Right lobe of liver (tissue), 4 donors: Measurements from ENCODE around the gene SLC2A4.

ENCODE experiments used
- CTCF ChIP-seq, 4 donors: fragments of 200-600 bp in 3 of 4; fragments of 450-650 bp in 1 of 4; IDR thresholded peaks; one replicate each; pipeline versions ENCODE4 v1.5.1 to v1.8.0; 2016 to 2022; ENCODE audit warnings: antibody characterized with exemption in 4 of 4, mild to moderate bottlenecking in 2 of 4
- POLR2A ChIP-seq: fragments of 450-650 bp; IDR thresholded peaks from one replicate; pipeline ENCODE4 v1.6.1; 2017; ENCODE audit warnings: antibody characterized with exemption, mild to moderate bottlenecking
- donor health status: DM: no; HTN: no; CAD: no.
- donor health status: DM: no; HTN: no; CAD: no.
- donor health status: DM: no; HTN: yes; CAD: no.

GRCh38 chr17:7280519-7281073 lies 922 bp upstream of the SLC2A4 start:
- TF ChIP-seq CTCF (IDR thresholded peaks at IDR 0.05) = peak; percentile 92 to 97 (median 96)
- no peak for TF ChIP-seq POLR2A
